ENCODE measurements around the gene PXK. TPM values are rescaled to one million over a fixed set of nuclear protein-coding genes. Genes with fewer than 3 reads are reported as not detected.
"Not testable (repeated sequence)": the region's sequence is repeated elsewhere in the genome, so short reads cannot be mapped to it uniquely, and the experiment has no call there.

PXK gene
- total RNA-seq, 1 donor from 2014 or later = 18.8 TPM

GRCh38 chr3:58434990-58435389 is 102.3 kb downstream of the PXK start:
- Mint-ChIP-seq H3K4me3 (ENCODE audit: unreplicated experiment) (no peak overlapping the region), H3K27ac (ENCODE audit: unreplicated experiment) (no peak overlapping the region), H3K9me3 (ENCODE audit: unreplicated experiment) (no peaks in the 10 kb centered on the region), H3K36me3 (ENCODE audit: low read depth, unreplicated experiment) (peaks cover 10% of the 10 kb centered on the region), H3K27me3 (ENCODE audit: unreplicated experiment) (peaks cover 15% of the 10 kb centered on the region), H3K4me1 (ENCODE audit: unreplicated experiment) (peaks cover 22% of the 10 kb centered on the region)
- DNase-seq (ENCODE audit: low spot score) = no peak
- no peak for TF ChIP-seq CTCF (IDR thresholded peaks at IDR 0.05; ENCODE audit: unreplicated experiment)

- H3K27me3 Mint-ChIP-seq (ENCODE audit: unreplicated experiment) = peaks cover 15% of the 10 kb centered on the region
- H3K4me3 Mint-ChIP-seq (ENCODE audit: unreplicated experiment); H3K9me3 Mint-ChIP-seq (ENCODE audit: unreplicated experiment); H3K36me3 Mint-ChIP-seq (ENCODE audit: low read depth, unreplicated experiment); DNase-seq (ENCODE audit: low spot score); H3K27ac Mint-ChIP-seq (ENCODE audit: unreplicated experiment): not testable (repeated sequence)
- peaks cover 19% of the 10 kb centered on the region for H3K4me1 Mint-ChIP-seq (ENCODE audit: unreplicated experiment)
Measured at GRCh38 chr3:58437276-58437675, 104.6 kb downstream of the PXK start.

GRCh38 chr3:58440996-58441355 is 108.3 kb downstream of the PXK start:
- not testable (repeated sequence) for H3K27me3 Mint-ChIP-seq (ENCODE audit: unreplicated experiment); H3K27ac Mint-ChIP-seq (ENCODE audit: unreplicated experiment); H3K36me3 Mint-ChIP-seq (ENCODE audit: low read depth, unreplicated experiment); H3K4me3 Mint-ChIP-seq (ENCODE audit: unreplicated experiment); DNase-seq (ENCODE audit: low spot score); H3K9me3 Mint-ChIP-seq (ENCODE audit: unreplicated experiment); H3K4me1 Mint-ChIP-seq (ENCODE audit: unreplicated experiment)

- no peaks in the 10 kb centered on the region for H3K9me3 Mint-ChIP-seq (ENCODE audit: unreplicated experiment)
- no peaks in the 10 kb centered on the region for H3K27me3 Mint-ChIP-seq (ENCODE audit: unreplicated experiment)
- no peak for DNase-seq (ENCODE audit: low spot score)
Measured at GRCh38 chr3:58441514-58442450, 109.1 kb downstream of the PXK start.

GRCh38 chr3:58452176-58452575 is 119.5 kb downstream of the PXK start:
- Mint-ChIP-seq H3K36me3 (ENCODE audit: low read depth, unreplicated experiment) (peaks cover 12% of the 10 kb centered on the region), H3K9me3 (ENCODE audit: unreplicated experiment) (no peaks in the 10 kb centered on the region), H3K27ac (ENCODE audit: unreplicated experiment) (no peak overlapping the region), H3K27me3 (ENCODE audit: unreplicated experiment) (no peaks in the 10 kb centered on the region), H3K4me1 (ENCODE audit: unreplicated experiment) (peaks cover 11% of the 10 kb centered on the region), H3K4me3 (ENCODE audit: unreplicated experiment) (no peak overlapping the region)
- DNase-seq (ENCODE audit: low spot score) = no peak
- TF ChIP-seq CTCF (IDR thresholded peaks at IDR 0.05; ENCODE audit: unreplicated experiment) = no peak

More at GRCh38 chr3:58441514-58442450, 109.1 kb downstream of the PXK start:
- no peak for TF ChIP-seq CTCF (IDR thresholded peaks at IDR 0.05; ENCODE audit: unreplicated experiment)
- Mint-ChIP-seq H3K36me3 (ENCODE audit: low read depth, unreplicated experiment) (peaks cover 3% of the 10 kb centered on the region), H3K27ac (ENCODE audit: unreplicated experiment) (no peak overlapping the region), H3K4me3 (ENCODE audit: unreplicated experiment) (no peak overlapping the region), H3K4me1 (ENCODE audit: unreplicated experiment) (peaks cover 3% of the 10 kb centered on the region)

- H3K36me3 Mint-ChIP-seq (ENCODE audit: low read depth, unreplicated experiment) = peaks cover 4% of the 10 kb centered on the region
- H3K9me3 Mint-ChIP-seq (ENCODE audit: unreplicated experiment) = no peaks in the 10 kb centered on the region
- H3K4me1 Mint-ChIP-seq (ENCODE audit: unreplicated experiment) = peaks cover 4% of the 10 kb centered on the region
- no peaks in the 10 kb centered on the region for H3K27me3 Mint-ChIP-seq (ENCODE audit: unreplicated experiment)
- DNase-seq (ENCODE audit: low spot score) = no peak
- no peak overlapping the region for H3K4me3 Mint-ChIP-seq (ENCODE audit: unreplicated experiment)
- no peak overlapping the region for H3K27ac Mint-ChIP-seq (ENCODE audit: unreplicated experiment)
- TF ChIP-seq CTCF (IDR thresholded peaks at IDR 0.05; ENCODE audit: unreplicated experiment) = no peak
Measured at GRCh38 chr3:58459160-58459559, 126.5 kb downstream of the PXK start.

Data from endothelial cell (in vitro differentiated cells).